HepG2 (cell line): Measurements from ENCODE around the gene HDHD3. TPM values are rescaled to one million over a fixed set of nuclear protein-coding genes. Genes with fewer than 3 reads are reported as not detected.

ENCODE experiments used
- ATRX ChIP-seq: sonication (generic); formaldehyde crosslinking; IDR thresholded peaks from 2 replicates; pipeline ENCODE4 v1.4.0; 2020; ENCODE audit warnings: missing genetic modification reagents, borderline replicate concordance
- CENPT ChIP-seq: sonication (generic); formaldehyde crosslinking; IDR thresholded peaks from 2 replicates; pipeline ENCODE4 v1.8.0; 2022; ENCODE audit warnings: low read depth, mild to moderate bottlenecking, moderate library complexity, missing genetic modification reagents
- GTF3A ChIP-seq: sonication (generic); formaldehyde crosslinking; conservative IDR thresholded peaks from 2 replicates; pipeline ENCODE4 v1.4.0; 2020; ENCODE audit warnings: mild to moderate bottlenecking, missing genetic modification reagents
- IRX3 ChIP-seq: sonication (generic); formaldehyde crosslinking; IDR thresholded peaks from 2 replicates; pipeline ENCODE4 v1.8.1; 2023; ENCODE audit warnings: mild to moderate bottlenecking, low read depth, missing genetic modification reagents, borderline replicate concordance
- JUND ChIP-seq: sonication (generic); formaldehyde crosslinking; IDR thresholded peaks from 2 replicates; pipeline ENCODE4 v1.8.0; 2022; ENCODE audit warnings: mild to moderate bottlenecking, missing genetic modification reagents
- KLF13 ChIP-seq: sonication (generic); formaldehyde crosslinking; IDR thresholded peaks from 2 replicates; pipeline ENCODE4 v1.4.0; 2020; ENCODE audit warnings: mild to moderate bottlenecking, missing genetic modification reagents
- MTA3 ChIP-seq: sonication (generic); formaldehyde crosslinking; IDR thresholded peaks from 2 replicates; pipeline ENCODE4 v1.4.0; 2020; ENCODE audit warnings: missing genetic modification reagents
- NCOA1 ChIP-seq: sonication (generic); formaldehyde crosslinking; IDR thresholded peaks from 2 replicates; pipeline ENCODE4 v1.9.0; 2021; ENCODE audit warnings: missing genetic modification reagents
- NCOR1 ChIP-seq: fragments of 200-600 bp; sonication (generic); IDR thresholded peaks from 2 replicates; pipeline ENCODE4 v1.7.0; 2017; ENCODE audit warnings: antibody characterized with exemption, low read length, borderline replicate concordance
- PCBP1 ChIP-seq: fragments of 200-400 bp; formaldehyde crosslinking; IDR thresholded peaks from 2 replicates; pipeline ENCODE4 v1.6.1; 2017; ENCODE audit warnings: mild to moderate bottlenecking, low read depth, low read length, borderline replicate concordance
- PHB2 ChIP-seq: fragments of 450-650 bp; IDR thresholded peaks from 2 replicates; pipeline ENCODE4 v1.6.1; 2018; ENCODE audit not compliant: partially characterized antibody
- RARG ChIP-seq: sonication (generic); formaldehyde crosslinking; IDR thresholded peaks from 2 replicates; pipeline ENCODE4 v1.4.0; 2020; ENCODE audit warnings: low read depth, mild to moderate bottlenecking, missing genetic modification reagents
- RXRA ChIP-seq: sonication (generic); formaldehyde crosslinking; IDR thresholded peaks from 2 replicates; pipeline ENCODE4 v1.5.1; 2020; ENCODE audit warnings: missing genetic modification reagents
- SKIL ChIP-seq: sonication (generic); formaldehyde crosslinking; IDR thresholded peaks from 2 replicates; pipeline ENCODE4 v1.8.0; 2022; ENCODE audit warnings: missing genetic modification reagents, mild to moderate bottlenecking, moderate library complexity, borderline replicate concordance
- SP4 ChIP-seq: sonication (generic); formaldehyde crosslinking; IDR thresholded peaks from 2 replicates; pipeline ENCODE4 v1.8.1; 2023; ENCODE audit warnings: mild to moderate bottlenecking, missing genetic modification reagents
- ZBTB10 ChIP-seq: sonication (generic); formaldehyde crosslinking; IDR thresholded peaks from 2 replicates; pipeline ENCODE4 v1.4.0; 2020; ENCODE audit warnings: missing genetic modification reagents, borderline replicate concordance
- ZBTB46 ChIP-seq: sonication (generic); formaldehyde crosslinking; IDR thresholded peaks from 2 replicates; pipeline ENCODE4 v1.4.0; 2020; ENCODE audit warnings: mild to moderate bottlenecking, missing genetic modification reagents, borderline replicate concordance
- ZMYM2 ChIP-seq: sonication (generic); formaldehyde crosslinking; IDR thresholded peaks from 2 replicates; pipeline ENCODE4 v1.8.0; 2022; ENCODE audit warnings: mild to moderate bottlenecking, missing genetic modification reagents
- ZNF296 ChIP-seq: sonication (generic); formaldehyde crosslinking; conservative IDR thresholded peaks from 2 replicates; pipeline ENCODE4 v1.5.0; 2020; ENCODE audit warnings: mild to moderate bottlenecking, missing genetic modification reagents
- ZNF589 ChIP-seq: sonication (generic); formaldehyde crosslinking; conservative IDR thresholded peaks from 2 replicates; pipeline ENCODE4 v1.8.0; 2022; ENCODE audit warnings: mild to moderate bottlenecking, moderate library complexity, missing genetic modification reagents
- ZNF598 ChIP-seq: sonication (generic); formaldehyde crosslinking; IDR thresholded peaks from 2 replicates; pipeline ENCODE4 v1.5.1; 2020; ENCODE audit warnings: mild to moderate bottlenecking, missing genetic modification reagents, borderline replicate concordance
- ZNF773 ChIP-seq: sonication (generic); formaldehyde crosslinking; IDR thresholded peaks from 2 replicates; pipeline ENCODE4 v1.4.0; 2020; ENCODE audit warnings: missing genetic modification reagents, borderline replicate concordance
- ZNF83 ChIP-seq: sonication (generic); formaldehyde crosslinking; IDR thresholded peaks from 2 replicates; pipeline ENCODE4 v1.4.0; 2020; ENCODE audit warnings: missing genetic modification reagents, mild to moderate bottlenecking, borderline replicate concordance
- ZNF841 ChIP-seq: sonication (generic); formaldehyde crosslinking; IDR thresholded peaks from 2 replicates; pipeline ENCODE4 v1.8.1; 2023; ENCODE audit warnings: missing genetic modification reagents, borderline replicate concordance
- polyA plus RNA-seq, 8 experiments: library from polyadenylated mRNA; depleted of rRNA in 3 of 8; stranded (reverse) in 7 of 8; unstranded in 1 of 8; fragments of >200 nt; fragmentation: Illumina TruSeq in 4 of 8; extraction: Trizol in 4 of 8; gene quantifications; 2 replicates each; pipeline versions ENCODE4 v1.2.1 to v1.2.3, GENCODE V29; 2011 to 2016; ENCODE audit warnings: low read depth in 4 of 8, missing spikeins in 1 of 8, mixed read lengths in 1 of 8; ENCODE audit not compliant: insufficient read depth in 1 of 8
- total RNA-seq, 5 experiments: library from RNA; depleted of rRNA; stranded (reverse); fragments of >200 nt; fragmentation: Illumina TruSeq; extraction: Trizol; gene quantifications; 2 replicates each; pipeline ENCODE4 v1.2.3, GENCODE V29; 2016; ENCODE audit warnings: low read depth in 1 of 5

Gene HDHD3
- total and polyA plus RNA-seq, 2 of the 13 experiments (the other 11 are each of a cell fraction or from before 2014, with no cell fraction given), result 23.1 to 38.5 TPM

DNA sequence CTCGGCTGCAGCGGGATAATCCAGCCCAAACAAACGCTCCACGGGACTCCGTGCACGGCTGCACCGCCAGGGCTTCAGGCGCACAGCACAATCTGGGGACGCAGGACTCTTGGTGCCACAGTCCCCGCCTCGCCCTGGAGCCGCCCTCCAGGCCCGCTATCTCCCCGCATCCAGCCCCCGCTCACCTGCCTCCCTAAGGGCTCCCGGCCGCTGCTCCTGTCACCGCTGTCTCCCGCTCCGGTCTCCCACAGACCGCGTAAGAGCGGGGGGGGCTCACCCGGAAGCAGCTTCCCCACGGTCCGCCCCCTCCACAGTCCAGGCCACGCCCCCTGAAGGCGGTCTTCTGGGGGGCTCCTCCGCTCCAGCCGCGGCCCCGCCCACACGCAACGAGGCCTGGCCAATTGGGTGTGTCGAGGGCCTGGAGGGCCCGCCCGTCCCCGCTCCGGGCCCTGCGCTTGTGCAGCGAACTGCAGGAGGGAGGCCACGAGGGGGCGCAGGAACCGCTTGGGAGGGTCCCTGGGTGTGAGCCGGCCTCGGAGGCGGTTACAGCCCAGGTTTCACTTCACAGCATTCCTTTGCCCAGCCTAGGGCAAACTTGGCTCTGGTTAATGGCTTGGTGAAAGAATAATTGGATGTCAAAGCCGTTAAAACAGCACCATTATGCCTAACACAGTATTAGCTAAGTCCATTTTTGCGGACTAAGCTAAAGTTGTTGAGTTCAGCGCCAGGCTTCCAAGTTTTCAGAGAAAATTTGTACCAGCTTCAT, 24.4 kb upstream of the HDHD3 start, which contains the start of gene ALAD (continued):
- TF ChIP-seq ZNF841 (no peak), ZNF598 (peak; percentile 54; the same call in 1 of the 2 replicates), SP4 (peak; percentile 99), ZNF296 (no peak), ZMYM2 (CRISPR knock-in tag) (peak; percentile 74; the same call in 1 of the 2 replicates), PCBP1 (no peak), RARG (CRISPR knock-in tag) (no peak), ZNF83 (no peak), RXRA (CRISPR knock-in tag) (peak; percentile 82), ZBTB10 (0 out of 2 replicates have a peak, but pooled peaks have one; percentile 53), NCOR1 (no peak; the same call in 1 of the 2 replicates), MTA3 (CRISPR knock-in tag) (no peak), NCOA1 (CRISPR knock-in tag) (0 out of 2 replicates have a peak, but pooled peaks have one; percentile 40), SKIL (CRISPR knock-in tag) (no peak), ZNF589 (no peak; the same call in 1 of the 2 replicates), GTF3A (no peak), JUND (CRISPR knock-in tag) (no peak), PHB2 (no peak), ATRX (CRISPR knock-in tag) (no peak), ZBTB46 (CRISPR knock-in tag) (no peak), IRX3 (no peak), ZNF773 (CRISPR knock-in tag) (no peak), CENPT (CRISPR knock-in tag) (no peak), KLF13 (CRISPR knock-in tag) (no peak)
